GM18858 (cell line): ENCODE measurements around the gene GOLGA5.

Experiments used
- ATAC-seq: cut with Tn5 transposase; IDR thresholded peaks from one replicate; pipeline ENCODE4 v1.9.1; 2021; ENCODE audit not compliant: unreplicated experiment

Gene GOLGA5

GRCh38 chr14:92874962-92875661 lies 81.0 kb downstream of the GOLGA5 start:
- ATAC-seq: no peak

- no peak for ATAC-seq
Observed at GRCh38 chr14:92877757-92878431, 83.8 kb downstream of the GOLGA5 start.

- ATAC-seq: no peak
Observed at GRCh38 chr14:92880351-92880750, 86.2 kb downstream of the GOLGA5 start.

- ATAC-seq: no peak
Observed at GRCh38 chr14:92880851-92881250, 86.7 kb downstream of the GOLGA5 start.

- ATAC-seq: no peak
Observed at GRCh38 chr14:92883066-92883465, 89.0 kb downstream of the GOLGA5 start.

- no peak for ATAC-seq
Observed at GRCh38 chr14:92884410-92884809, 90.3 kb downstream of the GOLGA5 start.

GRCh38 chr14:92885279-92886061 lies 91.4 kb downstream of the GOLGA5 start:
- ATAC-seq: no peak

GRCh38 chr14:92886337-92886736 lies 92.2 kb downstream of the GOLGA5 start:
- no peak for ATAC-seq

- ATAC-seq: no peak
Observed at GRCh38 chr14:92887157-92887556, 93.1 kb downstream of the GOLGA5 start.

GRCh38 chr14:92888896-92889295 lies 94.8 kb downstream of the GOLGA5 start:
- no peak for ATAC-seq
